Nephron progenitor cell (in vitro differentiated cells): ENCODE data around the gene NEK5.
A peak's percentile ranks its signal among the peaks of the same experiment; 100 is the strongest.
"Not testable (repeated sequence)": the region's sequence is repeated elsewhere in the genome, so short reads cannot be mapped to it uniquely, and the experiment has no call there.

Experiments used
- DNase-seq: peaks from one replicate; pipeline ENCODE4 v3.0.0; 2021
- H3K27ac Mint-ChIP-seq: 2 replicates; pipeline ENCODE4 v1.8.0; 2021; ENCODE audit warnings: mild to moderate bottlenecking, moderate library complexity, mixed read lengths
- H3K27me3 Mint-ChIP-seq: 2 replicates; pipeline ENCODE4 v1.8.0; 2021; ENCODE audit warnings: mild to moderate bottlenecking, low read depth, mixed read lengths; ENCODE audit not compliant: poor library complexity
- H3K36me3 Mint-ChIP-seq: 2 replicates; pipeline ENCODE4 v1.8.0; 2021; ENCODE audit warnings: low read depth, mixed read lengths
- H3K4me1 Mint-ChIP-seq: 2 replicates; pipeline ENCODE4 v1.8.0; 2021; ENCODE audit warnings: mixed read lengths
- H3K4me3 Mint-ChIP-seq: 2 replicates; pipeline ENCODE4 v1.8.0; 2021; ENCODE audit warnings: mild to moderate bottlenecking, moderate library complexity, mixed read lengths
- H3K9me3 Mint-ChIP-seq: 2 replicates; pipeline ENCODE4 v1.8.0; 2021; ENCODE audit warnings: mild to moderate bottlenecking, moderate library complexity, mixed read lengths
- CTCF ChIP-seq: fragments of 200-600 bp; sonication (generic); IDR thresholded peaks from 2 replicates; pipeline ENCODE4 v1.5.0; 2021; ENCODE audit warnings: antibody characterized with exemption

The NEK5 gene

GRCh38 chr13:52169839-52170238 lies 41.0 kb upstream of the NEK5 start:
- no peaks in the 10 kb centered on the region for H3K4me1 Mint-ChIP-seq
- DNase-seq = no peak
- no peak for TF ChIP-seq CTCF
- no peak overlapping the region for H3K27ac Mint-ChIP-seq
- peaks cover 52% of the 10 kb centered on the region for H3K36me3 Mint-ChIP-seq
- no peaks in the 10 kb centered on the region for H3K9me3 Mint-ChIP-seq
- H3K27me3 Mint-ChIP-seq = no peaks in the 10 kb centered on the region
- no peak overlapping the region for H3K4me3 Mint-ChIP-seq

DNA sequence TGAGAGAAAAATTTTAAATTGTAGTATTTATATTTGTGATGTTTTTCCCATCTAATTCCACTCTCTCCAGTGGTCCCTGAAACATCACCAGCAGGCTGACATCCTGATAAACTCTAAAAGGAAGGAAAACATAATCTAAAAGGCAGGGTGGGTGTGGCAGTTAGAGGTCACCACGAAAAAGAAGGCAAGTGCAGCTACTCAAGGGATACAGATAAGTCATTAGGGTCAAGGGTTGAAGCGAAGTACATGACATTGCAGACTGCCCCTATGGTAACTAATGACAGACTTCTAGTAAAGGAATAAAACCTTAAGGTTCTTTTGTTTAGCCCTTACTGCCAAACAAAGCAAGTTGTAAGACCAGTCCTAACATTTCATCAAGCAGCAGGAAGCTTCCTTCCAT lies 36.5 kb upstream of the NEK5 start:
- DNase-seq = no peak
- peaks cover 15% of the 10 kb centered on the region for H3K4me1 Mint-ChIP-seq
- H3K27me3 Mint-ChIP-seq = no peaks in the 10 kb centered on the region
- no peaks in the 10 kb centered on the region for H3K9me3 Mint-ChIP-seq
- H3K36me3 Mint-ChIP-seq = peaks cover 36% of the 10 kb centered on the region
- no peak for TF ChIP-seq CTCF
- no peak overlapping the region for H3K27ac Mint-ChIP-seq
- H3K4me3 Mint-ChIP-seq = no peak overlapping the region

GRCh38 chr13:52164989-52165388 lies 36.1 kb upstream of the NEK5 start:
- Mint-ChIP-seq H3K9me3 (peaks cover under 1% of the 10 kb centered on the region), H3K36me3 (peaks cover 36% of the 10 kb centered on the region), H3K27me3 (no peaks in the 10 kb centered on the region), H3K4me1 (peaks cover 16% of the 10 kb centered on the region), H3K4me3 (no peak overlapping the region), H3K27ac (no peak overlapping the region)
- TF ChIP-seq CTCF = no peak
- no peak for DNase-seq

GRCh38 chr13:52163878-52164277 lies 35.0 kb upstream of the NEK5 start:
- peaks cover 34% of the 10 kb centered on the region for H3K36me3 Mint-ChIP-seq
- H3K27me3 Mint-ChIP-seq, H3K4me3 Mint-ChIP-seq, DNase-seq, H3K9me3 Mint-ChIP-seq: not testable (repeated sequence)
- H3K27ac Mint-ChIP-seq = peak overlapping the region; percentile 37
- H3K4me1 Mint-ChIP-seq = peaks cover 21% of the 10 kb centered on the region

GRCh38 chr13:52162279-52163101 lies 33.6 kb upstream of the NEK5 start:
- peaks cover 4% of the 10 kb centered on the region for H3K27me3 Mint-ChIP-seq
- H3K9me3 Mint-ChIP-seq = peaks cover 5% of the 10 kb centered on the region
- H3K4me1 Mint-ChIP-seq = peaks cover 34% of the 10 kb centered on the region
- H3K27ac Mint-ChIP-seq = peak overlapping the region; percentile 18
- no peak for TF ChIP-seq CTCF
- no peak for DNase-seq
- H3K4me3 Mint-ChIP-seq = no peak overlapping the region
- peaks cover 23% of the 10 kb centered on the region for H3K36me3 Mint-ChIP-seq

- H3K36me3 Mint-ChIP-seq = peaks cover 10% of the 10 kb centered on the region
- H3K27ac Mint-ChIP-seq = no peak overlapping the region
- no peak overlapping the region for H3K4me3 Mint-ChIP-seq
Measured at GRCh38 chr13:52161181-52161646, 32.3 kb upstream of the NEK5 start.

More at GRCh38 chr13:52161181-52161646, 32.3 kb upstream of the NEK5 start:
- TF ChIP-seq CTCF = no peak
- Mint-ChIP-seq H3K27me3 (peaks cover 4% of the 10 kb centered on the region), H3K9me3 (peaks cover 5% of the 10 kb centered on the region), H3K4me1 (peaks cover 46% of the 10 kb centered on the region)
- DNase-seq = no peak
